Right lobe of liver (tissue), 4 donors: ENCODE data around the gene RER1.

Experiments
- POLR2A ChIP-seq: fragments of 450-650 bp; IDR thresholded peaks from one replicate; pipeline ENCODE4 v1.6.1; 2017; ENCODE audit warnings: antibody characterized with exemption, mild to moderate bottlenecking
- TF ChIP-seq, protein P1 (sequence below), 4 donors: fragments of 200-600 bp in 3 of 4; fragments of 450-650 bp in 1 of 4; IDR thresholded peaks; one replicate each; pipeline versions ENCODE4 v1.5.1 to v1.8.0; 2016 to 2022; ENCODE audit warnings: antibody characterized with exemption in 4 of 4, mild to moderate bottlenecking in 2 of 4
- donor health status: DM: no; HTN: no; CAD: no.
- donor health status: DM: no; HTN: no; CAD: no.
- donor health status: DM: no; HTN: yes; CAD: no.

DNA sequence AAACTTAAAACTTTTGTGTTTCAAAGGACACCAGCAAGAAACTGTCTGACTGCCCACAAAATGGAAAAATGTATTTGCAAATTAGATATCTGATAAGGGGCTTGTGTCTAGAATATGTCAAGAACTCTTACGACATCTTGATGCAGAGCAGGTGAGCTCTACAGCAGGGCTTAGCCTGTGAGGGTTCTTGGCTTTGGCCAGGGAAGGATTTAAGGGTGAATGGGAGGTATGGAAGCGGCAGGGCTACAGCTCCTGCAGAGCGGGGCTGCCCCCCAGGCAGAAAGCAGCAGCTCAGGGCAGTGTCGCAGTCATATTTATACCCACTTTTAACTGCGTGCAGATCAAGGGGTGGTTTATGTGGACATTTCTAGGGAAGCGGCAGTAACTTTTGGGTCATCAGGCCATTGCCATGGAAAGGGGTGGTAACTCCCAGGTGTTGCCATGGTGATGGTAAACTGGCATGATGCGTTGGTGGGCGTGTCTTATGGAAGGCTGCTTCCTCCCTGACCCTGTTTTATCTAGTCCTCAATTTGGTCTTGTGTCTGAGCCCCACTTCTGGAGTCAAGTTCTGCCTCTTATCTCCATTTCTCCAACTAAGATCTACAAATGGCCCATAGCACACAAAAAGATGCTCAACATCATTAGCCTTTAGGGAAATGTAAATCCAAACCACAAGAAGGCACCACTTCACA, 23.4 kb upstream of the RER1 start:
- TF ChIP-seq, protein P1, sequence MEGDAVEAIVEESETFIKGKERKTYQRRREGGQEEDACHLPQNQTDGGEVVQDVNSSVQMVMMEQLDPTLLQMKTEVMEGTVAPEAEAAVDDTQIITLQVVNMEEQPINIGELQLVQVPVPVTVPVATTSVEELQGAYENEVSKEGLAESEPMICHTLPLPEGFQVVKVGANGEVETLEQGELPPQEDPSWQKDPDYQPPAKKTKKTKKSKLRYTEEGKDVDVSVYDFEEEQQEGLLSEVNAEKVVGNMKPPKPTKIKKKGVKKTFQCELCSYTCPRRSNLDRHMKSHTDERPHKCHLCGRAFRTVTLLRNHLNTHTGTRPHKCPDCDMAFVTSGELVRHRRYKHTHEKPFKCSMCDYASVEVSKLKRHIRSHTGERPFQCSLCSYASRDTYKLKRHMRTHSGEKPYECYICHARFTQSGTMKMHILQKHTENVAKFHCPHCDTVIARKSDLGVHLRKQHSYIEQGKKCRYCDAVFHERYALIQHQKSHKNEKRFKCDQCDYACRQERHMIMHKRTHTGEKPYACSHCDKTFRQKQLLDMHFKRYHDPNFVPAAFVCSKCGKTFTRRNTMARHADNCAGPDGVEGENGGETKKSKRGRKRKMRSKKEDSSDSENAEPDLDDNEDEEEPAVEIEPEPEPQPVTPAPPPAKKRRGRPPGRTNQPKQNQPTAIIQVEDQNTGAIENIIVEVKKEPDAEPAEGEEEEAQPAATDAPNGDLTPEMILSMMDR (IDR thresholded peaks at IDR 0.05), result no peak
- no peak for TF ChIP-seq POLR2A
